Measurements from ENCODE around the gene ATP10B. TPM values are rescaled to one million over a fixed set of nuclear protein-coding genes. Genes with fewer than 3 reads are reported as not detected.

ATP10B gene
- total RNA-seq, 2 experiments from 2014 or later: not detected

DNA sequence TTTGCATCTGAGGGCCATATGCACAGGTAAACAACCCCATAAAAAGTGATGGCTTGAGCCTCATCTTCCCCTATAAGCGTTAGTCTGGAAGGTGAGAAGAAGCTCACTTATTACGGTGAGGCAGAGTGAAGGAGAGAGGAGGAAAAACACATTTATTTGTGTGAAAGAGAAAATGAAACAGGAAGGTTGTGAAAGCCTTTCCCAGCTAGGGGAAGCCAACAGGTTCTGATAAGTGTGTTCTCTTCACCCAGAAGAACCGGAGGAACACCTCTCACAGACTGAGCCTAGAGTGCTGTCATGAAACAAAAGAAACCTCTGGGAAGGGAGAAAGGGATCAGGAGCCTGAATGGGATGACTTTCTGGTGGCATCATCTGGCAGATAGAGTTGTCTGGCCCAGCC is 237.9 kb downstream of the ATP10B start:
- POLR2A ChIA-PET: no interaction called here
- TF ChIP-seq, protein P1, sequence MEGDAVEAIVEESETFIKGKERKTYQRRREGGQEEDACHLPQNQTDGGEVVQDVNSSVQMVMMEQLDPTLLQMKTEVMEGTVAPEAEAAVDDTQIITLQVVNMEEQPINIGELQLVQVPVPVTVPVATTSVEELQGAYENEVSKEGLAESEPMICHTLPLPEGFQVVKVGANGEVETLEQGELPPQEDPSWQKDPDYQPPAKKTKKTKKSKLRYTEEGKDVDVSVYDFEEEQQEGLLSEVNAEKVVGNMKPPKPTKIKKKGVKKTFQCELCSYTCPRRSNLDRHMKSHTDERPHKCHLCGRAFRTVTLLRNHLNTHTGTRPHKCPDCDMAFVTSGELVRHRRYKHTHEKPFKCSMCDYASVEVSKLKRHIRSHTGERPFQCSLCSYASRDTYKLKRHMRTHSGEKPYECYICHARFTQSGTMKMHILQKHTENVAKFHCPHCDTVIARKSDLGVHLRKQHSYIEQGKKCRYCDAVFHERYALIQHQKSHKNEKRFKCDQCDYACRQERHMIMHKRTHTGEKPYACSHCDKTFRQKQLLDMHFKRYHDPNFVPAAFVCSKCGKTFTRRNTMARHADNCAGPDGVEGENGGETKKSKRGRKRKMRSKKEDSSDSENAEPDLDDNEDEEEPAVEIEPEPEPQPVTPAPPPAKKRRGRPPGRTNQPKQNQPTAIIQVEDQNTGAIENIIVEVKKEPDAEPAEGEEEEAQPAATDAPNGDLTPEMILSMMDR (IDR thresholded peaks at IDR 0.05): no peak
- DNase-seq (no peak), ATAC-seq (ENCODE audit: poor library complexity) (no peak)
- Histone ChIP-seq H3K4me1 (ENCODE audit: insufficient read depth, low read length) (no peaks in the 10 kb centered on the region), H3K4me3 (ENCODE audit: low read length) (no peak overlapping the region), H3K9me3 (ENCODE audit: control insufficient read depth in 1 of 2, insufficient read depth in 1 of 2, low read length in 2 of 2) (no peaks in the 10 kb centered on the region), H3K27me3 (ENCODE audit: control insufficient read depth in 1 of 2, insufficient read depth in 2 of 2, low read length in 2 of 2) (no peaks in the 10 kb centered on the region), H3K36me3 (ENCODE audit: insufficient read depth, low read length) (no peaks in the 10 kb centered on the region), H3K27ac (ENCODE audit: low read depth in 1 of 2, low read length in 2 of 2) (no peak overlapping the region)
- intact Hi-C loops (cut with DNase I, micrococcal nuclease): no loop called here
- CTCF ChIA-PET: no interaction called here
- Mint-ChIP-seq H3K4me3 (no peak overlapping the region), H3K4me1 (ENCODE audit: low read depth) (no peaks in the 10 kb centered on the region), H3K27ac (no peak overlapping the region), H3K27me3 (peaks cover 4% of the 10 kb centered on the region), H3K36me3 (ENCODE audit: low read depth) (no peaks in the 10 kb centered on the region), H3K9me3 (no peaks in the 10 kb centered on the region)

GRCh38 chr5:160605266-160605665 is 246.7 kb downstream of the ATP10B start:
- DNase-seq: no peak
- intact Hi-C loops (cut with DNase I, micrococcal nuclease): no loop called here
- TF ChIP-seq, protein P1 (IDR thresholded peaks at IDR 0.05): no peak

GRCh38 chr5:160604484-160604883 is 247.5 kb downstream of the ATP10B start:
- H3K4me1 Mint-ChIP-seq (ENCODE audit: low read depth): no peaks in the 10 kb centered on the region
- no peaks in the 10 kb centered on the region for H3K27me3 Mint-ChIP-seq
- intact Hi-C loops (cut with DNase I, micrococcal nuclease): no loop called here
- no peak for ATAC-seq (ENCODE audit: poor library complexity)
- no peaks in the 10 kb centered on the region for H3K9me3 ChIP-seq (ENCODE audit: control insufficient read depth in 1 of 2, insufficient read depth in 1 of 2, low read length in 2 of 2)
- DNase-seq: no peak
- H3K27me3 ChIP-seq (ENCODE audit: control insufficient read depth in 1 of 2, insufficient read depth in 2 of 2, low read length in 2 of 2): no peaks in the 10 kb centered on the region
- no peaks in the 10 kb centered on the region for H3K9me3 Mint-ChIP-seq
- ChIA-PET CTCF (no interaction called here), POLR2A (no interaction called here)
- no peak overlapping the region for H3K27ac Mint-ChIP-seq
- no peaks in the 10 kb centered on the region for H3K36me3 Mint-ChIP-seq (ENCODE audit: low read depth)
- H3K36me3 ChIP-seq (ENCODE audit: insufficient read depth, low read length): no peaks in the 10 kb centered on the region
- no peak overlapping the region for H3K4me3 Mint-ChIP-seq
- H3K4me1 ChIP-seq (ENCODE audit: insufficient read depth, low read length): no peaks in the 10 kb centered on the region
- TF ChIP-seq, protein P1 (IDR thresholded peaks at IDR 0.05): no peak
- H3K4me3 ChIP-seq (ENCODE audit: low read length): no peak overlapping the region
- H3K27ac ChIP-seq (ENCODE audit: low read depth in 1 of 2, low read length in 2 of 2): no peak overlapping the region

More at GRCh38 chr5:160605266-160605665, 246.7 kb downstream of the ATP10B start:
- Histone ChIP-seq H3K36me3 (ENCODE audit: insufficient read depth, low read length) (no peaks in the 10 kb centered on the region), H3K4me1 (ENCODE audit: insufficient read depth, low read length) (no peaks in the 10 kb centered on the region), H3K27ac (ENCODE audit: low read depth in 1 of 2, low read length in 2 of 2) (no peak overlapping the region), H3K27me3 (ENCODE audit: control insufficient read depth in 1 of 2, insufficient read depth in 2 of 2, low read length in 2 of 2) (no peaks in the 10 kb centered on the region), H3K4me3 (ENCODE audit: low read length) (no peak overlapping the region), H3K9me3 (ENCODE audit: control insufficient read depth in 1 of 2, insufficient read depth in 1 of 2, low read length in 2 of 2) (no peaks in the 10 kb centered on the region)
- Mint-ChIP-seq H3K27me3 (no peaks in the 10 kb centered on the region), H3K4me1 (ENCODE audit: low read depth) (no peaks in the 10 kb centered on the region), H3K9me3 (no peaks in the 10 kb centered on the region), H3K36me3 (ENCODE audit: low read depth) (no peaks in the 10 kb centered on the region), H3K4me3 (no peak overlapping the region), H3K27ac (no peak overlapping the region)
- no peak for ATAC-seq (ENCODE audit: poor library complexity)
- POLR2A ChIA-PET: no interaction called here
- CTCF ChIA-PET: no interaction called here
